NCI-H2227 (cell line): ENCODE data around the gene MAP4K2.
A peak's percentile ranks its signal among the peaks of the same experiment; 100 is the strongest.

ENCODE experiments used
- DNase-seq: peaks from one replicate; lab custom pipeline; 2025; ENCODE audit not compliant: unreplicated experiment; lab: John Stamatoyannopoulos, UW

The MAP4K2 gene

GRCh38 chr11:64742889-64743590, 60.0 kb downstream of the MAP4K2 start:
- DNase-seq, result peak; percentile 57

- DNase-seq, result no peak
These were observed 60.7 kb downstream of the MAP4K2 start for GRCh38 chr11:64742087-64742888.

GRCh38 chr11:64741375-64742086, 61.5 kb downstream of the MAP4K2 start:
- DNase-seq, result no peak

- no peak for DNase-seq
These were observed 63.1 kb downstream of the MAP4K2 start for GRCh38 chr11:64739871-64740270.

GRCh38 chr11:64736654-64737053, 66.4 kb downstream of the MAP4K2 start:
- DNase-seq, result no peak

- DNase-seq, result no peak
These were observed 67.2 kb downstream of the MAP4K2 start for GRCh38 chr11:64735725-64736259.
